ENCODE results near the gene CAV1.

The CAV1 gene

GRCh38 chr7:116532102-116532688, 7.4 kb downstream of the CAV1 start:
- DNase-seq, result no peak

DNA sequence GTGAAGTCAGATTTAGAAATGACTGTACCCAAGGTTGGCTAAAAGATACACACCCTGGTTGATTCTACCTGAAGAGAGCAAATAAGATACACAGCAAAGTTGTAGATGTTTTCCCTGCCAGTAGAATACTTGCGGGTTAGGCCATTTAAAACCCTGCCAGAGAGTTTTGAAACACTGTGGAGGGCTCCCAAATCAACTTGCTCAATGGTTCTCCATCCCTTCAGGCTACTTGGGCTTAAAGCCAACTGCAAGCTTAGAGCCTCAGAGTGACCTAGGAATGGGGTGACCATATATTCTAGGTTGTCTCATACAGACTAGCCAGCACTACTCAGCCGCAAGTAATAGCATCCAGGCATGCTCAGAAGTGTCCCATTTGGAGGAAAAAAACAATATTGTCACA, 10.0 kb downstream of the CAV1 start:
- no peak for DNase-seq

GRCh38 chr7:116535416-116535815, 10.6 kb downstream of the CAV1 start:
- no peak for DNase-seq

DNA sequence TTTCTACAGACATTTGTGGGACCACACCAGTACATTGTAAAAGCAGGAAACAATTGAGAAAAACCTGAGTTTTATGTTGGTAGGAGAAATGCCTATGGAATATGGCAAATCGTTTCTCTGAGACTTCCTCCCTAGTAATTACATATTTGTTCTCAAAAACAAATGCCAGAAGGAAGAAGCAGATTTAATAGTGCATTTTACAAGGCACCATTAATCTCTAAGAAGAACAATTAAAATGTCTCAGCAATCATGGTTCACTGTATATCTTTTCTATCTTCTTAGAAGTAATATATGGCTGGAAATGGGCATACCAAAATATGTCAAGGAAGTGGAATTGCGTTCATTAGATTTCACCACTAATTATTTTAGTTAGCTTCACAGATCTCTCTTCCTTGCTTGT, 13.3 kb downstream of the CAV1 start:
- no peak for DNase-seq

DNA sequence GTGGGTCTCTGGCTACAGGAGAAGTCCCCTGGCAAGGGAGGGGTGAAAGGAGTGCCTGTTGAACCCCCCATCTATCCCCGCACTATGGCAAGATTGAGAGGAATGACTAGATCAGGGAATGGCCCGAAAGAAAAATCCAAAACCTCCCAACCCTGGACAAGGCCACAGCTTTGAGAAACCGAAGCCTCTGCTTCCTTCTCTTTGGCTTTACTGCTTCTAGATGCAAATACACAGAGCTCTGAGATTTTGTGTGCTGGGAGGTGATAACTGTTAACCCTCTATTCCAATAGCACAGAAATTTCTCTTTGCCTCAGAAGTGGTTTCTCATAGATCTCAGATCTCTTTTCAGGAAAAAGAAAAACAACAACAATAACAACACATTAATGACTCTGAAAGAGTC, 15.0 kb downstream of the CAV1 start:
- DNase-seq, result no peak

GRCh38 chr7:116540743-116541142, 15.9 kb downstream of the CAV1 start:
- DNase-seq, result no peak

- no peak for DNase-seq
These were observed 17.1 kb downstream of the CAV1 start for GRCh38 chr7:116541951-116542350.

GRCh38 chr7:116542618-116543017, 17.8 kb downstream of the CAV1 start:
- DNase-seq, result no peak

GRCh38 chr7:116543664-116544063, 18.8 kb downstream of the CAV1 start:
- no peak for DNase-seq

GRCh38 chr7:116544487-116544886, 19.7 kb downstream of the CAV1 start:
- no peak for DNase-seq

GRCh38 chr7:116545411-116545993, 20.7 kb downstream of the CAV1 start:
- DNase-seq, result no peak

- no peak for DNase-seq
These were observed 21.2 kb downstream of the CAV1 start for GRCh38 chr7:116546054-116546453.

DNA sequence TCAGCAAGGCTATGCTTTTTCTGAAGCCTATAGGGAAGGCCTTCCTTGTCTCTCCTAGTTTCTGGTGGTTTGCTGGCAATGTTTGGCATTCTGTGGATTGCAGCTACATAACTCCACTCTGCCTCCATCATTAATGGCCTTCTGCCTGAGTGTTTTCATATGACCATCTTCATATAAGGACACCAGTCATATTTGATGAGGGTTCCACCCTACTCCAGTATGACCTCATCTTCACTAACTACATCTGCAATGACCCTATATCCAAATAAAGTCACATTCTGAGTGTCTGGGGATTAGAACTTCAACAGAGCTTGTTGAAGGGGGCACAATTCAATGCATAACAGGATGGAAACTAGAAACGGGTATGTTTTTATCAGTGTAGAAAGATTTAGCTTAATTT, 22.1 kb downstream of the CAV1 start:
- no peak for DNase-seq

GRCh38 chr7:116547347-116547746, 22.5 kb downstream of the CAV1 start:
- no peak for DNase-seq

- no peak for DNase-seq
These were observed 23.7 kb downstream of the CAV1 start for GRCh38 chr7:116548506-116548905.

DNA sequence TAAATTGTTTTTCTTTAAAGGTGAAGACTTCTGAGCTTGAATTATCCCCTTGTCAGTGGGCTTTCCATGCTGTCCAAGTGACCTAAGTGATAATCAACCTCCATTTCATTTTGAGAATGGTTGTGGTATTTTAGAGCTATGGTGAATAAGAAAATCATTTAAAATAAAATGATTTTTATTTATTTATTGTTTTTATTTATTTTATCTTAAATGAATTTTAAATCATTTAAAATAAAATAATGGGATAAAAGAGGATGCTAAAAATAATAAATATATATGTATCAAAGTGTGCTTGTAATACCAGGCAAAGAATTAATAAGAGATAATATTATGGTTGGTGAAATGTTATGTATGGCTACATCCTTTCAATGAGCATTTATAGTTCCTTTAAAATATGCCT, 24.5 kb downstream of the CAV1 start:
- DNase-seq, result no peak

GRCh38 chr7:116551692-116552091, 26.9 kb downstream of the CAV1 start:
- DNase-seq, result no peak

DNA sequence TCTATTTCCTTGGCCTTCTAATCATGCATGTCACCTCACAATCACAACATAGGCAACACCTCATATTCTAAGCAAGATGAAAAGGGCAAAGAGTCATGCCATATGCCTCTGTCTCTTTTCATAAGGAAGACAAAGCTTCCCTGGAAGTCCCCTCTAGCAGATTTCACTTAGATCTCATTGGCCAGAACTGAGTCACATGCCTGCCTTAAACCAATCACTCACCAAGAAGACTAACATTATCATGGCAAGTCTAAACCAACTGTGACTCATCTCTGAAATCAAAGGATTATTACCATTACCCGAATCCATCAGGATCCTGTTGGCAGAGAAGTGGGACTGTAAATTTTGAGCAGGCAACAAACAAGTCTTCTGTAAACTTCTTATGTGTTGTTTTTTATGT, 27.8 kb downstream of the CAV1 start:
- no peak for DNase-seq

DNA sequence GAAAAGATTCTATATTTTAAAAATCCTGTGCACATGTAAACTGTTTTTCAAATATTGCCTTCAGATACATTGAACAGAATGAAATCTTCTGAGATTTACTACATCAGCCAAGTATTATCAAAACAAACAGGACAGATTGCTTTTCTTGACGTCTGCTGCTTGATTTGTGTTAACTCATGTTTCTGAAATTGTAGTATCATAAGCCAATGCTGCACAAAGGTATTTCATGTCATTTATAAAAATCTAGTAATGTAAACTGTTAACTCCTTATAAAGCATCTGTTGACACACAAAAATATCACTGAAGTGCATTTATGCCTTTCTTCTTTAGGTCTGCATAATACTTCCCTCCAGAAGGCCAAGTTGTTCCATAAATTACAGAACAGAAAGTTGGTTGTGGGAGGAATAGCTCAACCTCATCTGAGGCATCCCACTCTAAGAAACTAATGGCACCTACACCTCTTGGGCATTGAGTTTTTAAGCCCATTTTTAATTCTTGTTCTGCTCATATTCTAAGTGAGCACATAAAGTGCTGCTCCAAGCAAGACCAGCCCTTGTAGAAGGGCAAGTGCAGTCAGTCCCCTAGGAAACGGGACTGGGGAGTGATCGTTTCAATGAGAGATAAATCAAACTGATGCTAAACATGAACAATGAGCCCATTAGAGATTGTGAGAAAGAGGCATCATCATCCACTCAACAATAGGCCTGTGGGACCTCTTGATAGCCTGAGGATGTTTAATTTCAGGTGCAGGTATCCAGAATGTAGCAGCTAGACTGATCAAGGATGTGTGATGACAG, 28.5 kb downstream of the CAV1 start:
- DNase-seq, result no peak

GRCh38 chr7:116554436-116554835, 29.6 kb downstream of the CAV1 start:
- no peak for DNase-seq

- DNase-seq, result no peak
These were observed 30.1 kb downstream of the CAV1 start for GRCh38 chr7:116554911-116555310.

DNA sequence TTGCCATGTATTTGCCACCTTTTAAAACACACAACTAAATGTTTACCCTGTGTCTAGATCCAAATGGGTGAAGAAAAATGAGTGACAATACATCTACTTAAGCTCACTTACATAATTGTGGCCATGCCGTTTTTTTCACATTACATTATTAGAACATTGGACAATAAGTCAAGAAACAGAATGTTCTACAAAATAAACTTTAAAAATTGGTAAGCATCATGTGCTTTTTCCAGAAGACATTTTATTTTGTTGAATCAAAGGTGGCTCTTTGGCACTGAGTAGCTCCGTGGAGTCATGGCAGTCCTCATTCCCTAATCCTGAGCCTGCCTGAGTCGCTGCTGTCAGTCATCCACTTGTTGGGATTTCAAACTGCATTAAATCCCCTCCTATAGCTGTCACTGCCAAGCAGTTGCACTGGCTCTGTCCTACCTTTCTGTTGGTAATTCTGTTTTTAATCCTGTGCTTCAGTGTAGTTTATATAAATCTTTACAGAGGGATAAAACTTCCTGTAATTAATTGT, 32.3 kb downstream of the CAV1 start:
- DNase-seq, result no peak

- no peak for DNase-seq
These were observed 33.1 kb downstream of the CAV1 start for GRCh38 chr7:116557901-116558300.

Data from activated CD4-positive, alpha-beta T cell treated with anti-CD3 and anti-CD28 coated beads, Interleukin-2, amount 50 U/mL, for 4 hours (primary cell).